Tibial nerve (tissue), 4 donors: ENCODE results near the gene CDH4. TPM values are rescaled to one million over a fixed set of nuclear protein-coding genes. Genes with fewer than 3 reads are reported as not detected.

Source experiments
- DNase-seq, 2 donors: peaks; one replicate each; pipeline ENCODE4 v3.0.0-alpha.2; 2019; ENCODE audit warnings: low spot score in 2 of 2
- H3K27ac ChIP-seq, 4 donors: fragments of 200-600 bp; sonication (generic) in 3 of 4; one replicate each; pipeline ENCODE4 v1.5.1; 2017 to 2019; ENCODE audit warnings: mild to moderate bottlenecking in 1 of 4
- H3K27me3 ChIP-seq, 2 donors: fragments of 200-600 bp; sonication (generic) in 1 of 2; one replicate each; pipeline versions ENCODE4 v1.5.1 to v1.6.0; 2017 to 2019
- H3K36me3 ChIP-seq, 3 donors: fragments of 200-600 bp; sonication (generic); one replicate each; pipeline ENCODE4 v1.5.1; 2018 to 2019
- H3K4me1 ChIP-seq, 4 donors: fragments of 200-600 bp; sonication (generic) in 3 of 4; one replicate each; pipeline ENCODE4 v1.5.1; 2017 to 2019
- H3K4me3 ChIP-seq, 4 donors: fragments of 200-600 bp; sonication (generic) in 3 of 4; one replicate each; pipeline ENCODE4 v1.5.1; 2017 to 2019; ENCODE audit warnings: mild to moderate bottlenecking in 1 of 4, moderate library complexity in 1 of 4
- H3K9me3 ChIP-seq, 4 donors: fragments of 200-600 bp; sonication (generic) in 3 of 4; one replicate each; pipeline ENCODE4 v1.5.1; 2017 to 2019
- EP300 ChIP-seq, 2 donors: sonication (generic); formaldehyde crosslinking; IDR thresholded peaks; one replicate each; pipeline ENCODE4 v1.6.1; 2017; ENCODE audit warnings: antibody characterized with exemption in 2 of 2, mild to moderate bottlenecking in 1 of 2
- POLR2A ChIP-seq, 2 donors: fragments of 450-650 bp; IDR thresholded peaks; one replicate each; pipeline ENCODE4 v1.6.1; 2017; ENCODE audit warnings: antibody characterized with exemption in 2 of 2, mild to moderate bottlenecking in 2 of 2, moderate library complexity in 2 of 2
- WGBS, 2 donors: methylation state at CpG; one replicate each; pipeline ENCODE4 v1.1.5; 2018; 5-methylcytosine and 5-hydroxymethylcytosine counted together
- total RNA-seq, 4 donors: library from RNA; depleted of rRNA; stranded (reverse); fragments of >200 nt; gene quantifications; one replicate each; pipeline ENCODE4 v1.1.0, GENCODE V29; 2016
- TF ChIP-seq, protein P1 (sequence below), 5 experiments: fragments of 200-600 bp in 3 of 5; fragments of 450-650 bp in 2 of 5; sonication (generic) in 3 of 5; IDR thresholded peaks; one replicate each; pipeline ENCODE4 v1.5.1; 2016 to 2019; ENCODE audit warnings: antibody characterized with exemption in 5 of 5, mild to moderate bottlenecking in 3 of 5, moderate library complexity in 2 of 5

The CDH4 gene
- total RNA-seq, 4 donors from 2014 or later: 0.78 to 2.3 (median 1.0) TPM

- Histone ChIP-seq H3K9me3 (peaks cover 0 to 2% (median 0%) of the 10 kb centered on the region in 4 donors), H3K36me3 (no peaks in the 10 kb centered on the region), H3K27ac (no peak overlapping the region), H3K27me3 (no peaks in the 10 kb centered on the region), H3K4me3 (no peak overlapping the region), H3K4me1 (no peaks in the 10 kb centered on the region)
- WGBS, 2 donors: 66 to 71% methylated on average over 14 of the region's 14 CpGs
- no peak for DNase-seq
- no peak for TF ChIP-seq EP300 (IDR thresholded peaks at IDR 0.05)
- TF ChIP-seq, protein P1, sequence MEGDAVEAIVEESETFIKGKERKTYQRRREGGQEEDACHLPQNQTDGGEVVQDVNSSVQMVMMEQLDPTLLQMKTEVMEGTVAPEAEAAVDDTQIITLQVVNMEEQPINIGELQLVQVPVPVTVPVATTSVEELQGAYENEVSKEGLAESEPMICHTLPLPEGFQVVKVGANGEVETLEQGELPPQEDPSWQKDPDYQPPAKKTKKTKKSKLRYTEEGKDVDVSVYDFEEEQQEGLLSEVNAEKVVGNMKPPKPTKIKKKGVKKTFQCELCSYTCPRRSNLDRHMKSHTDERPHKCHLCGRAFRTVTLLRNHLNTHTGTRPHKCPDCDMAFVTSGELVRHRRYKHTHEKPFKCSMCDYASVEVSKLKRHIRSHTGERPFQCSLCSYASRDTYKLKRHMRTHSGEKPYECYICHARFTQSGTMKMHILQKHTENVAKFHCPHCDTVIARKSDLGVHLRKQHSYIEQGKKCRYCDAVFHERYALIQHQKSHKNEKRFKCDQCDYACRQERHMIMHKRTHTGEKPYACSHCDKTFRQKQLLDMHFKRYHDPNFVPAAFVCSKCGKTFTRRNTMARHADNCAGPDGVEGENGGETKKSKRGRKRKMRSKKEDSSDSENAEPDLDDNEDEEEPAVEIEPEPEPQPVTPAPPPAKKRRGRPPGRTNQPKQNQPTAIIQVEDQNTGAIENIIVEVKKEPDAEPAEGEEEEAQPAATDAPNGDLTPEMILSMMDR (IDR thresholded peaks at IDR 0.05): no peak
- no peak for TF ChIP-seq POLR2A (IDR thresholded peaks at IDR 0.05)
Observed at GRCh38 chr20:61773926-61774587, 522.0 kb downstream of the CDH4 start.

DNA sequence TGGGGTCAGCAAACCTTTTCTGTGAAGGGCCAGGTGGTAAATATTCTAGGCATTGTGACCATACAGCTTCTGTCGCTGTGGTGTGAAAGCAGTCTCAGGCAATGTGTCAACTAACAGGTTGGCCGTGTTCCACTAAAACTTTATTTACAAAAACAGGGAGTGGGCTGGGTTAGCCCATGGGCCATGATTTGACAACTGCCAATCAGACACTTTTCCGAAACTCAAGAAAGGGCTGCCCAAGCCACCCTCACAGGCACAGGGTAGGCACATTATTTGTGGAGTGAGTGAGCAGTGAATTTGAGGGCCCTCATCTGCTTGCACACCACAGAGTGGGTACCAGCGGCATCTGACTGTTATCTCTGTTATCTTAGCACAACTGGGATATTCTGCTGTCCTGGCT is 523.4 kb downstream of the CDH4 start:
- Histone ChIP-seq H3K27ac (no peak overlapping the region), H3K36me3 (no peaks in the 10 kb centered on the region), H3K4me3 (no peak overlapping the region), H3K9me3 (peaks cover 0 to 6% (median 0%) of the 10 kb centered on the region in 4 donors), H3K27me3 (no peaks in the 10 kb centered on the region), H3K4me1 (no peaks in the 10 kb centered on the region)
- no peak for DNase-seq
- WGBS, 2 donors: 85 to 89% methylated on average over 4 of the region's 4 CpGs
- TF ChIP-seq EP300 (IDR thresholded peaks at IDR 0.05) (no peak), POLR2A (IDR thresholded peaks at IDR 0.05) (no peak)
- TF ChIP-seq, protein P1 (IDR thresholded peaks at IDR 0.05): no peak

- DNase-seq: no peak
- WGBS, 2 donors: 79% methylated on average over 18 of the region's 18 CpGs
- Histone ChIP-seq H3K36me3 (no peaks in the 10 kb centered on the region), H3K9me3 (peaks cover 0 to 16% (median 1%) of the 10 kb centered on the region in 4 donors), H3K4me1 (no peaks in the 10 kb centered on the region), H3K4me3 (no peak overlapping the region), H3K27me3 (no peaks in the 10 kb centered on the region), H3K27ac (no peak overlapping the region)
- TF ChIP-seq, protein P1 (IDR thresholded peaks at IDR 0.05): no peak
- TF ChIP-seq EP300 (IDR thresholded peaks at IDR 0.05) (no peak), POLR2A (IDR thresholded peaks at IDR 0.05) (no peak)
Observed at GRCh38 chr20:61776491-61777075, 524.5 kb downstream of the CDH4 start.

DNA sequence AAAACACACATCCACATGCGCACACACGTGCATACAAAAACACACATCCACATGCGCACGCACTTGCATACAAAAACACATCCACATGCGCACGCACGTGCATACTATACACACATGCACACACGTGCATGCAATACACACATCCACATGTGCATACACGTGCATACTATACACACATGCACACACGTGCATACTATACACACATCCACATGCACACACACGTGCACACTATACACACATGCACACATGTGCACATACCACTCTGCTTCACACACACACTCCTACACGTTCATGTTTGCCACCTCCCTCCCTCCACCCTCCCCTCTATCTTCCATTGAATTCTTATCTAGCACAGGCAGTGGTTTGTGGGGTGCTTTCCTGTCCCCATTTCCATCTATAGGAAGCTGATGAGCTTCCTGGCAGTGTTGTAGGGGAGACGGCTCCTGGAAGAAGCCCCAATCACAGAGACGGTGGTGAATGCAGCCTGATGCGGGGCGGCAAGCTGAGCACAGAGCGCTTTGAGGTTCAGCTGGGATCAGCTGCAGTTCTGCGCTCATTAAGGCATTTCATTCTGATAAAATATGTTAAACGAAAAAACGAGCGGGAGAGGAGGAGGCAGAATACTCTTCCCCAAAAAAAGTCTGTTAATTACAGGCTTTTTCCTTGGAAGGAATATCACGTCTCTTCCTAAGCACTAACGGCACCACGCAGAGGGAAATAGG is 525.9 kb downstream of the CDH4 start:
- Histone ChIP-seq H3K9me3 (peaks cover 0 to 26% (median 6%) of the 10 kb centered on the region in 4 donors), H3K27ac (no peak overlapping the region), H3K4me1 (no peaks in the 10 kb centered on the region), H3K27me3 (no peaks in the 10 kb centered on the region), H3K4me3 (no peak overlapping the region), H3K36me3 (no peaks in the 10 kb centered on the region)
- TF ChIP-seq POLR2A (IDR thresholded peaks at IDR 0.05): no peak
- TF ChIP-seq, protein P1 (IDR thresholded peaks at IDR 0.05): no peak
- no peak for TF ChIP-seq EP300 (IDR thresholded peaks at IDR 0.05)
- WGBS, 2 donors: 78 to 81% methylated on average over 24 of the region's 24 CpGs
- no peak for DNase-seq

DNA sequence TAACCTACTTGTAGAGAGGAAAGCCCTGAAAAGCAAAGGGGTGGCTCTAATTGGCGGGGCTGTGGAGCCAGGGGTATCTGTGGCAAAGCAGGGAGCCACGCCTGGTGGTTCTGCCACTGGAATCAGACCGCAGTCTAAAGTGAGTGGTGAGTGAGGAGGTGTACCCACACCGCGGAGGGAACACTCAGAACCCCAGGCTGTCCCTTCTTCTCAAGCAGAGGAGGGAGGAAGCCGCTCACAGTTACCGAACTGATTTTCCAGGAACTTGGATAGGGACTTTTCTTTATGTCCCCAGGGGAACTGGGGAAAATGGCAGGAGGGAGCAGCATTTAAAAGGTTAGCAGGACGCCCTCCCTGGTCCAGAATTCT is 526.4 kb downstream of the CDH4 start:
- DNase-seq: no peak

More for the DNA sequence above, 526.4 kb downstream of the CDH4 start:
- no peaks in the 10 kb centered on the region for H3K4me1 ChIP-seq
- no peak overlapping the region for H3K4me3 ChIP-seq
- H3K27me3 ChIP-seq: no peaks in the 10 kb centered on the region
- WGBS, 2 donors: 83 to 84% methylated on average over 8 of the region's 8 CpGs
- TF ChIP-seq EP300 (IDR thresholded peaks at IDR 0.05): no peak
- no peak for TF ChIP-seq POLR2A (IDR thresholded peaks at IDR 0.05)
- TF ChIP-seq, protein P1 (IDR thresholded peaks at IDR 0.05): no peak
- H3K36me3 ChIP-seq: no peaks in the 10 kb centered on the region
- H3K9me3 ChIP-seq: peaks cover 0 to 26% (median 6%) of the 10 kb centered on the region in 4 donors
- no peak overlapping the region for H3K27ac ChIP-seq
